Liver (tissue), 3 donors: ENCODE data around the gene IL17RE.
"Not testable (repeated sequence)": the region's sequence is repeated elsewhere in the genome, so short reads cannot be mapped to it uniquely, and the experiment has no call there.

Source experiments
- CTCF ChIP-seq: fragments of 150-350 bp; IDR thresholded peaks from 2 replicates; pipeline ENCODE4 v1.5.1; 2017; ENCODE audit warnings: improper control_type of control experiment, low read depth, low read length; ENCODE audit not compliant: missing input control
- MAX ChIP-seq: IDR thresholded peaks from 2 replicates; pipeline ENCODE4 v1.6.1; 2016; ENCODE audit warnings: antibody characterized with exemption
- RXRA ChIP-seq, 2 donors: IDR thresholded peaks; 2 replicates each; pipeline ENCODE4 v1.6.1; 2017 to 2018; ENCODE audit warnings: antibody characterized with exemption in 2 of 2, mild to moderate bottlenecking in 1 of 2
- SP1 ChIP-seq: IDR thresholded peaks from 2 replicates; pipeline ENCODE4 v1.6.1; 2018; ENCODE audit warnings: antibody characterized with exemption, mild to moderate bottlenecking
- YY1 ChIP-seq: IDR thresholded peaks from 2 replicates; pipeline ENCODE4 v1.6.1; 2016; ENCODE audit warnings: antibody characterized with exemption, mild to moderate bottlenecking
- TF ChIP-seq, protein P1 (sequence below): IDR thresholded peaks from 2 replicates; pipeline ENCODE4 v1.6.1; 2016; ENCODE audit warnings: antibody characterized with exemption, mild to moderate bottlenecking
- donor health status: healthy.
- donor health status: healthy.

- TF ChIP-seq MAX (peak; percentile 17), SP1 (peak; percentile 80), YY1 (peak; percentile 47), RXRA (IDR thresholded peaks at IDR 0.05) (peak; percentile 76 to 78)
- TF ChIP-seq, protein P1, sequence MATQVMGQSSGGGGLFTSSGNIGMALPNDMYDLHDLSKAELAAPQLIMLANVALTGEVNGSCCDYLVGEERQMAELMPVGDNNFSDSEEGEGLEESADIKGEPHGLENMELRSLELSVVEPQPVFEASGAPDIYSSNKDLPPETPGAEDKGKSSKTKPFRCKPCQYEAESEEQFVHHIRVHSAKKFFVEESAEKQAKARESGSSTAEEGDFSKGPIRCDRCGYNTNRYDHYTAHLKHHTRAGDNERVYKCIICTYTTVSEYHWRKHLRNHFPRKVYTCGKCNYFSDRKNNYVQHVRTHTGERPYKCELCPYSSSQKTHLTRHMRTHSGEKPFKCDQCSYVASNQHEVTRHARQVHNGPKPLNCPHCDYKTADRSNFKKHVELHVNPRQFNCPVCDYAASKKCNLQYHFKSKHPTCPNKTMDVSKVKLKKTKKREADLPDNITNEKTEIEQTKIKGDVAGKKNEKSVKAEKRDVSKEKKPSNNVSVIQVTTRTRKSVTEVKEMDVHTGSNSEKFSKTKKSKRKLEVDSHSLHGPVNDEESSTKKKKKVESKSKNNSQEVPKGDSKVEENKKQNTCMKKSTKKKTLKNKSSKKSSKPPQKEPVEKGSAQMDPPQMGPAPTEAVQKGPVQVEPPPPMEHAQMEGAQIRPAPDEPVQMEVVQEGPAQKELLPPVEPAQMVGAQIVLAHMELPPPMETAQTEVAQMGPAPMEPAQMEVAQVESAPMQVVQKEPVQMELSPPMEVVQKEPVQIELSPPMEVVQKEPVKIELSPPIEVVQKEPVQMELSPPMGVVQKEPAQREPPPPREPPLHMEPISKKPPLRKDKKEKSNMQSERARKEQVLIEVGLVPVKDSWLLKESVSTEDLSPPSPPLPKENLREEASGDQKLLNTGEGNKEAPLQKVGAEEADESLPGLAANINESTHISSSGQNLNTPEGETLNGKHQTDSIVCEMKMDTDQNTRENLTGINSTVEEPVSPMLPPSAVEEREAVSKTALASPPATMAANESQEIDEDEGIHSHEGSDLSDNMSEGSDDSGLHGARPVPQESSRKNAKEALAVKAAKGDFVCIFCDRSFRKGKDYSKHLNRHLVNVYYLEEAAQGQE: not testable (repeated sequence)
- not testable (repeated sequence) for TF ChIP-seq CTCF
Observed at GRCh38 chr3:9900965-9901415, 1.7 kb upstream of the IL17RE start.
